Prostate gland (tissue), 2 donors: ENCODE data around the gene ZNF213. TPM values are rescaled to one million over a fixed set of nuclear protein-coding genes. Genes with fewer than 3 reads are reported as not detected.
"Not testable (repeated sequence)": the region's sequence is repeated elsewhere in the genome, so short reads cannot be mapped to it uniquely, and the experiment has no call there.

ENCODE experiments used
- DNase-seq: peaks from one replicate; pipeline ENCODE4 v3.0.0-alpha.2; 2019; ENCODE audit warnings: low spot score
- H3K27ac ChIP-seq, 2 donors: fragments of 200-600 bp; sonication (generic); 2 replicates each; pipeline ENCODE4 v1.5.1; 2017 to 2019
- H3K27me3 ChIP-seq: fragments of 200-600 bp; sonication (generic); replicated peaks from 2 replicates; pipeline ENCODE4 v1.5.1; 2019; ENCODE audit not compliant: insufficient read depth
- H3K36me3 ChIP-seq, 2 donors: fragments of 200-600 bp; sonication (generic); 1 replicate in 1 of 2; 2 replicates in 1 of 2; pipeline versions ENCODE4 v1.5.1 to v1.8.1; 2017 to 2019
- H3K4me1 ChIP-seq: fragments of 200-600 bp; sonication (generic); replicated peaks from 2 replicates; pipeline ENCODE4 v1.5.1; 2019
- H3K4me3 ChIP-seq, 2 donors: fragments of 200-600 bp; sonication (generic); 2 replicates each; pipeline ENCODE4 v1.5.1; 2017 to 2019
- H3K9me3 ChIP-seq: fragments of 200-600 bp; sonication (generic); 2 replicates; pipeline ENCODE4 v1.5.1; 2017
- POLR2A ChIP-seq: fragments of 450-650 bp; IDR thresholded peaks from one replicate; pipeline ENCODE4 v1.6.1; 2016; ENCODE audit warnings: antibody characterized with exemption, mild to moderate bottlenecking
- POLR2AphosphoS5 ChIP-seq: sonication (generic); formaldehyde crosslinking; IDR thresholded peaks from one replicate; pipeline ENCODE4 v1.6.1; 2017; ENCODE audit warnings: antibody characterized with exemption
- WGBS: methylation state at CpG from one replicate; pipeline ENCODE4 v1.1.5; 2018; 5-methylcytosine and 5-hydroxymethylcytosine counted together
- intact Hi-C: fragments of 100-400 bp; cut with DNase I; formaldehyde crosslinking; loops from one replicate; pipeline ENCODE4 v1.14.2; 2022
- total RNA-seq, 2 donors: library from RNA; depleted of rRNA; stranded (reverse); fragments of >200 nt; gene quantifications; one replicate each; pipeline ENCODE4 v1.1.0, GENCODE V29; 2016
- TF ChIP-seq, protein P1 (sequence below), 4 experiments: fragments of 200-600 bp in 2 of 4; fragments of 450-650 bp in 2 of 4; sonication (generic) in 2 of 4; IDR thresholded peaks; 1 replicate in 3 of 4; 2 replicates in 1 of 4; pipeline ENCODE4 v1.5.1; 2016 to 2019; ENCODE audit warnings: antibody characterized with exemption in 4 of 4, mild to moderate bottlenecking in 2 of 4, moderate library complexity in 2 of 4

ZNF213 gene
- total RNA-seq, 2 donors from 2014 or later: 18.4 to 28.1 TPM

DNA sequence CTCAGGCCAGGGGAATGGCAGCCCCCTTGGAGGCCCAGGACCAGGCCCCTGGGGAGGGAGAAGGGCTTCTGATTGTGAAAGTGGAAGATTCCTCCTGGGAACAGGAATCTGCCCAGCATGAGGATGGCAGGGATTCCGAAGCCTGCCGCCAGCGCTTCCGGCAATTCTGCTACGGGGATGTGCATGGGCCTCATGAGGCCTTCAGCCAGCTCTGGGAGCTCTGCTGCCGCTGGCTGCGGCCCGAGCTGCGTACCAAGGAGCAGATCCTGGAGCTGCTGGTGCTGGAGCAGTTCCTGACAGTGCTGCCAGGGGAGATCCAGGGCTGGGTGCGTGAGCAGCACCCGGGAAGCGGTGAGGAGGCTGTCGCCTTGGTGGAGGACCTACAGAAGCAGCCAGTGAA, 2.4 kb downstream of the ZNF213 start:
- no peak for DNase-seq
- no peaks in the 10 kb centered on the region for H3K36me3 ChIP-seq
- H3K27ac ChIP-seq: no peak overlapping the region
- intact Hi-C loops: no loop called here
- 91% methylated on average over 13 of the region's 13 CpGs for WGBS
- no peak overlapping the region for H3K4me3 ChIP-seq
- H3K9me3 ChIP-seq: no peaks in the 10 kb centered on the region
- TF ChIP-seq, protein P1, sequence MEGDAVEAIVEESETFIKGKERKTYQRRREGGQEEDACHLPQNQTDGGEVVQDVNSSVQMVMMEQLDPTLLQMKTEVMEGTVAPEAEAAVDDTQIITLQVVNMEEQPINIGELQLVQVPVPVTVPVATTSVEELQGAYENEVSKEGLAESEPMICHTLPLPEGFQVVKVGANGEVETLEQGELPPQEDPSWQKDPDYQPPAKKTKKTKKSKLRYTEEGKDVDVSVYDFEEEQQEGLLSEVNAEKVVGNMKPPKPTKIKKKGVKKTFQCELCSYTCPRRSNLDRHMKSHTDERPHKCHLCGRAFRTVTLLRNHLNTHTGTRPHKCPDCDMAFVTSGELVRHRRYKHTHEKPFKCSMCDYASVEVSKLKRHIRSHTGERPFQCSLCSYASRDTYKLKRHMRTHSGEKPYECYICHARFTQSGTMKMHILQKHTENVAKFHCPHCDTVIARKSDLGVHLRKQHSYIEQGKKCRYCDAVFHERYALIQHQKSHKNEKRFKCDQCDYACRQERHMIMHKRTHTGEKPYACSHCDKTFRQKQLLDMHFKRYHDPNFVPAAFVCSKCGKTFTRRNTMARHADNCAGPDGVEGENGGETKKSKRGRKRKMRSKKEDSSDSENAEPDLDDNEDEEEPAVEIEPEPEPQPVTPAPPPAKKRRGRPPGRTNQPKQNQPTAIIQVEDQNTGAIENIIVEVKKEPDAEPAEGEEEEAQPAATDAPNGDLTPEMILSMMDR (IDR thresholded peaks at IDR 0.05): no peak
- TF ChIP-seq POLR2A: no peak
- no peak for TF ChIP-seq POLR2AphosphoS5
- H3K27me3 ChIP-seq: no peaks in the 10 kb centered on the region
- H3K4me1 ChIP-seq: no peaks in the 10 kb centered on the region

- Histone ChIP-seq H3K9me3 (no peaks in the 10 kb centered on the region), H3K4me1 (no peaks in the 10 kb centered on the region), H3K36me3 (no peaks in the 10 kb centered on the region), H3K4me3 (no peak overlapping the region), H3K27ac (no peak overlapping the region), H3K27me3 (no peaks in the 10 kb centered on the region)
- intact Hi-C loops: no loop called here
- no peak for TF ChIP-seq POLR2AphosphoS5
- TF ChIP-seq, protein P1 (IDR thresholded peaks at IDR 0.05): no peak
- no peak for TF ChIP-seq POLR2A
- 86% methylated on average over 21 of the region's 21 CpGs for WGBS
- no peak for DNase-seq
Measured at GRCh38 chr16:3138342-3138741, 3.5 kb downstream of the ZNF213 start.

DNA sequence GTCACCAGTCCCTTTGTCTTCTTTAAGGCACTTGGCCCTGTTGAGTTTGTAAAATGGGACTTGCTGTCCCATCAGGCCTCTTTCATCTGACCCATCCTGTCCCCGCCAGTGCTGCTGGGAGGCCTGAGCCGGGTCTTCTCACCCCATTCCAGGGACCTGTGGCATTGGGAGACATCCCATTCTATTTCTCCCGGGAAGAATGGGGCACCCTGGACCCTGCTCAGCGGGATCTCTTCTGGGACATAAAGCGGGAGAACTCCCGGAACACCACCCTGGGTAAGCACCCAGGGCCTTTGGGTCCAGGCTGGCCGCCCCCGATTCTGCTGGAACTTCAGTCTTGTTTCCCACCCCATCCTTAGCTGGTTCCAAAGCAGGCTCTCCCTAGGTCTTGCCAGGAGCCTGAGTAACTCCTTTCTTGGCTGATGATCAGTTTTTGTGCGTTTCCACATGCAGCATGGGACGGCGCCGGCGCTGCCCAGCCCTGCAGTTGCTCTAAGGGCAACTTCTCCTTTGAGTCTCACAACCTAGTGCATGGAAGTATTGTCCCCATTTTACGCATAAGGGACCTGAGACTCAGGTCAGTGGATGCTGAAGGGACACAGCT, 4.1 kb downstream of the ZNF213 start:
- Histone ChIP-seq H3K27me3 (no peaks in the 10 kb centered on the region), H3K9me3 (no peaks in the 10 kb centered on the region), H3K36me3 (no peaks in the 10 kb centered on the region), H3K4me3 (no peak overlapping the region), H3K4me1 (no peaks in the 10 kb centered on the region), H3K27ac (no peak overlapping the region)
- whole genome bisulfite sequencing: 88% methylated on average over 14 of the region's 14 CpGs
- no peak for DNase-seq
- intact Hi-C loops: no loop called here
- TF ChIP-seq POLR2A (no peak), POLR2AphosphoS5 (no peak)
- TF ChIP-seq, protein P1 (IDR thresholded peaks at IDR 0.05): no peak

GRCh38 chr16:3139561-3139960, 4.7 kb downstream of the ZNF213 start:
- 65% methylated on average over 9 of the region's 9 CpGs for WGBS
- H3K9me3 ChIP-seq, DNase-seq, H3K4me3 ChIP-seq, H3K36me3 ChIP-seq, H3K27me3 ChIP-seq, intact Hi-C loops, H3K4me1 ChIP-seq, H3K27ac ChIP-seq: not testable (repeated sequence)

- Histone ChIP-seq H3K27me3 (no peaks in the 10 kb centered on the region), H3K4me3 (no peak overlapping the region), H3K27ac (no peak overlapping the region), H3K4me1 (no peaks in the 10 kb centered on the region), H3K9me3 (no peaks in the 10 kb centered on the region), H3K36me3 (no peaks in the 10 kb centered on the region)
- WGBS: 94% methylated on average over 69 of the region's 69 CpGs
- intact Hi-C loops: no loop called here
- TF ChIP-seq, protein P1 (IDR thresholded peaks at IDR 0.05): no peak
- TF ChIP-seq POLR2AphosphoS5 (no peak), POLR2A (no peak)
- no peak for DNase-seq
Measured at GRCh38 chr16:3140603-3141427, 6.0 kb downstream of the ZNF213 start.
